Mesendoderm (in vitro differentiated cells): ENCODE results near the gene TMEM235.
A peak's percentile ranks its signal among the peaks of the same experiment; 100 is the strongest.

Source experiments
- DNase-seq: peaks from one replicate; pipeline ENCODE4 v3.0.0; 2013
- H2AK5ac ChIP-seq: 2 replicates; pipeline ENCODE4 v1.6.1; 2013; ENCODE audit warnings: low read length, inconsistent platforms
- H2BK120ac ChIP-seq: 2 replicates; pipeline ENCODE4 v1.6.1; 2013; ENCODE audit warnings: low read depth, mild to moderate bottlenecking, low read length, moderate library complexity, mixed read lengths
- H2BK15ac ChIP-seq: replicated peaks from 2 replicates; pipeline ENCODE4 v1.6.1; 2013; ENCODE audit warnings: low read depth, mild to moderate bottlenecking, moderate library complexity
- H2BK5ac ChIP-seq: 2 replicates; pipeline ENCODE4 v1.6.1; 2013; ENCODE audit warnings: low read length, inconsistent platforms
- H3K18ac ChIP-seq: 2 replicates; pipeline ENCODE4 v1.6.1; 2013; ENCODE audit warnings: mild to moderate bottlenecking, low read length, mixed read lengths
- H3K23ac ChIP-seq: one replicate; pipeline ENCODE4 v1.6.1; 2013; ENCODE audit warnings: low read length
- H3K27ac ChIP-seq: 2 replicates; pipeline ENCODE4 v1.5.1; 2013; ENCODE audit warnings: low read depth, mild to moderate bottlenecking, inconsistent platforms, low read length, moderate library complexity
- H3K27me3 ChIP-seq: 2 replicates; pipeline ENCODE4 v1.6.1; 2013; ENCODE audit warnings: low read length, control low read depth, mild to moderate bottlenecking, inconsistent platforms; ENCODE audit not compliant: insufficient read depth, poor library complexity
- H3K36me3 ChIP-seq: 2 replicates; pipeline ENCODE4 v1.6.1; 2013; ENCODE audit warnings: low read length, inconsistent platforms; ENCODE audit not compliant: control insufficient read depth, insufficient read depth
- H3K4ac ChIP-seq: one replicate; pipeline ENCODE4 v1.6.1; 2013; ENCODE audit warnings: low read depth, mild to moderate bottlenecking, low read length, moderate library complexity
- H3K4me1 ChIP-seq: 2 replicates; pipeline ENCODE4 v1.6.1; 2013; ENCODE audit warnings: low read depth, low read length, inconsistent platforms; ENCODE audit not compliant: control insufficient read depth
- H3K4me2 ChIP-seq: 2 replicates; pipeline ENCODE4 v1.6.1; 2013; ENCODE audit warnings: low read length
- H3K4me3 ChIP-seq: 2 replicates; pipeline ENCODE4 v1.5.1; 2013; ENCODE audit warnings: mild to moderate bottlenecking, low read length
- H3K56ac ChIP-seq: one replicate; pipeline ENCODE4 v1.6.1; 2013; ENCODE audit warnings: low read length
- H3K79me1 ChIP-seq: 2 replicates; pipeline ENCODE4 v1.6.1; 2013; ENCODE audit warnings: low read length, inconsistent platforms
- H3K79me2 ChIP-seq: 2 replicates; pipeline ENCODE4 v1.6.1; 2013; ENCODE audit warnings: mild to moderate bottlenecking, low read length; ENCODE audit not compliant: control insufficient read depth, insufficient read depth
- H3K9ac ChIP-seq: 2 replicates; pipeline ENCODE4 v1.6.1; 2013; ENCODE audit warnings: low read length, inconsistent platforms
- H4K5ac ChIP-seq: one replicate; pipeline ENCODE4 v1.6.1; 2013; ENCODE audit warnings: low read length
- H4K8ac ChIP-seq: one replicate; pipeline ENCODE4 v1.6.1; 2013; ENCODE audit warnings: low read depth, mild to moderate bottlenecking, control low read depth, low read length, moderate library complexity
- WGBS: extraction: QIAGEN DNeasy Blood & Tissue Kit; methylation state at CpG from one replicate; pipeline ENCODE4 v1.1.7; 2013; ENCODE audit warnings: low lambda C conversion rate, missing lambda C conversion rate; ENCODE audit not compliant: insufficient coverage; ENCODE audit errors: extremely low coverage; 5-methylcytosine and 5-hydroxymethylcytosine counted together

The TMEM235 gene

DNA sequence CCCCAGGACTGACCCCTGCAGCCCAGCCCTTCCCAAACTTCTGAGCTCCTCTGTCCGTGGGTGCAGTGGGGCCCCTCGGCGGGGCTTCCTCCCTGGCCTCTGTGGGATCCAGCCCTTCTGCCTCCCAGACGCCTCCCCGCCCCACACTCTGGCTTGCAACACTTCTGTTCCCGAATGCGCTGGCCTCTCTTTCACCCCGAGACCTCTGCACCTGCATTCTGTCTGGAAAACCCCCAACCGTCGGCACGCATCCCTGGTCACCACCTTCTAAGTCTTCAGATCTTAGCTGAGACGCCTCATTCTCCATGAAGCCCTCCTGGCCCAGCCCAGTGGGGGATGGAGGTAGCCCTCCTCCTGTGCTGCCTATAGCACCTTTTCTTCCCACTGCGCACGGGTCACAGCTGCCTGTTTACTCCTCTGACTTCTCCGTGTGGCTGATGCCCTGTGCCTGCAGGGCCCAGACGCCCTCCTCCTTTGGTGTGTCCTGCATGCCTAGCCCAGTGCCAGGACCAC, 26.4 kb downstream of the TMEM235 start:
- Histone ChIP-seq H3K4me2 (no peak overlapping the region), H3K27me3 (no peaks in the 10 kb centered on the region), H2BK5ac (peak overlapping the region; percentile 83), H4K8ac (no peak overlapping the region), H3K79me2 (no peaks in the 10 kb centered on the region), H3K18ac (peak overlapping the region; percentile 51), H3K79me1 (no peaks in the 10 kb centered on the region), H3K36me3 (no peaks in the 10 kb centered on the region), H3K27ac (peak overlapping the region; percentile 59), H3K9ac (peak overlapping the region; percentile 16), H3K4me3 (no peak overlapping the region), H2BK120ac (peak overlapping the region; percentile 15), H3K4ac (peak overlapping the region; percentile 78), H4K5ac (no peak overlapping the region), H3K4me1 (peaks cover 14% of the 10 kb centered on the region), H3K56ac (peak overlapping the region; percentile 70), H3K23ac (peak overlapping the region; percentile 7), H2AK5ac (peak overlapping the region; percentile 17), H2BK15ac (no peak overlapping the region)
- no peak for DNase-seq
- no CpG with 5 or more reads among the region's 16 CpGs for WGBS

DNA sequence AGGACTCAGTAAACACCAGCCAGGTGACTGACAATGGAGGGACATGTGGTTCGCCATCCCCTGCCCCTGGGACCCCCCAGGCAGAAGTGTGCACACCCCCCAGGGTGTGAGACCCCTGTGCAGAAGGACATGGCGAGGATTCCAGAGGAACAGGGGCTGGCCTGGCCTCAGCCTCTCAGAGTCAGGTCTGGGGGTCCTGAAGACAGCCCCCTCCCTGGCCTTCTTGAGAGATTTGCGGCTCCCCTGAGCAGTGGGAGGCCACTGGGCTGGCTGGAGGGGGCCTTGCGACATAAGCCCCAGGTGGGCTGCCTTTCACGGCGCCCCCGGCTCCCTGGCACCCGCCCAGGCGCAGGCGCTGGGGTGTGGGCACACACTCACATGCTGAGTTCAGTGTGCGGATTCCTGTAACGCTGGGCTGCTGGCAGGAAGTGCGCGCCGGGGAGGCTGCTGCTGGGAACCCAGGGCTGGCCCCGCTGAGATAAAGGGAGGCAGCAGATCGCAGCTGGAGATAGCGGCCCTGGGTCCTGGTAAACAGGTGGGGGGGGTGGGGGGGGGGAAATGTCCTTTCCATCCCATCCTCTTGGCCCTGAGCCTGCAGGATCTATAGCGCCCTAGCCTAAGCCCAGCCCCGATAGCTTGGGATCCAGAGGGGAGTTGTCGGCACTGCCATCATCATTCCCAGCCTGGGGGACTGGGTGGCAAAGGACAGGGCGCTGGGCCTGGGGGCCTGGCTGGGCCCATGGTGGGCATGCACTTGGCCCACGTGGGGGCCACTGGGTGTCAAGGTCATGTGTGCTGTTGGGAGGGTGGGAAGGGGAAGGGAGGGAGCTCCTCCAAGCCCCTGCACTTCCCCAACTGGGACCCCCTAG, 27.1 kb downstream of the TMEM235 start:
- H3K4me3 ChIP-seq, result no peak overlapping the region
- peak; percentile 69 for DNase-seq
- no peak overlapping the region for H3K4me2 ChIP-seq
- H3K18ac ChIP-seq, result peak overlapping the region; percentile 32
- H3K79me2 ChIP-seq, result no peaks in the 10 kb centered on the region
- no peak overlapping the region for H2BK120ac ChIP-seq
- H3K23ac ChIP-seq, result peak overlapping the region; percentile 7
- peak overlapping the region; percentile 59 for H3K27ac ChIP-seq
- peak overlapping the region; percentile 90 for H3K4ac ChIP-seq
- no peaks in the 10 kb centered on the region for H3K79me1 ChIP-seq
- H2AK5ac ChIP-seq, result peak overlapping the region; percentile 17
- H3K27me3 ChIP-seq, result no peaks in the 10 kb centered on the region
- WGBS, result no CpG with 5 or more reads among the region's 23 CpGs
- no peak overlapping the region for H2BK15ac ChIP-seq
- peak overlapping the region; percentile 83 for H2BK5ac ChIP-seq
- H3K36me3 ChIP-seq, result no peaks in the 10 kb centered on the region
- peaks cover 14% of the 10 kb centered on the region for H3K4me1 ChIP-seq
- H4K8ac ChIP-seq, result no peak overlapping the region
- peak overlapping the region; percentile 70 for H3K56ac ChIP-seq
- no peak overlapping the region for H4K5ac ChIP-seq
- H3K9ac ChIP-seq, result peak overlapping the region; percentile 16

DNA sequence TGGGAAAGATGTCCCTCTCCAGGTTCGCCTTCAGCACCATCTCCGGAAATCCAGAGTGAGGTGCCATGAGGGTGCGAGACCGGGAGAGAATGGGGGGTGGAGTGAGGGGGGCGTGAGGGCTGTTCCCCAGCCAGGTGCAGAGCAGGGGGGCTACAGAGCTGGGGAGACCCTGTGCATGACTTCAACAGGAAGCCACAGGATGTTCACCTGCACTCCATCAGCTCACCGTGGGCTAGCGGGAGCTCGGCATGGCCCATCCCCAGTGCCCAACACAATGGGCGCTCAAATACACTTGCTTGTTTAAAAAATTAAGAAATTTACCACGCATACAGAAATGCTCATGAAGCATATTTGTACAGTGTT, 27.7 kb downstream of the TMEM235 start:
- Histone ChIP-seq H3K56ac (peak overlapping the region; percentile 37), H2BK120ac (no peak overlapping the region), H3K4me3 (no peak overlapping the region), H3K36me3 (no peaks in the 10 kb centered on the region), H3K9ac (no peak overlapping the region), H2AK5ac (no peak overlapping the region), H3K79me2 (no peaks in the 10 kb centered on the region), H2BK5ac (no peak overlapping the region), H3K18ac (peak overlapping the region; percentile 32), H3K4me2 (no peak overlapping the region), H2BK15ac (no peak overlapping the region), H3K27me3 (no peaks in the 10 kb centered on the region), H3K27ac (no peak overlapping the region), H4K8ac (no peak overlapping the region), H3K4me1 (peaks cover 14% of the 10 kb centered on the region), H4K5ac (no peak overlapping the region), H3K79me1 (no peaks in the 10 kb centered on the region), H3K4ac (peak overlapping the region; percentile 90), H3K23ac (no peak overlapping the region)
- WGBS, result no CpG with 5 or more reads among the region's 10 CpGs
- DNase-seq, result no peak

DNA sequence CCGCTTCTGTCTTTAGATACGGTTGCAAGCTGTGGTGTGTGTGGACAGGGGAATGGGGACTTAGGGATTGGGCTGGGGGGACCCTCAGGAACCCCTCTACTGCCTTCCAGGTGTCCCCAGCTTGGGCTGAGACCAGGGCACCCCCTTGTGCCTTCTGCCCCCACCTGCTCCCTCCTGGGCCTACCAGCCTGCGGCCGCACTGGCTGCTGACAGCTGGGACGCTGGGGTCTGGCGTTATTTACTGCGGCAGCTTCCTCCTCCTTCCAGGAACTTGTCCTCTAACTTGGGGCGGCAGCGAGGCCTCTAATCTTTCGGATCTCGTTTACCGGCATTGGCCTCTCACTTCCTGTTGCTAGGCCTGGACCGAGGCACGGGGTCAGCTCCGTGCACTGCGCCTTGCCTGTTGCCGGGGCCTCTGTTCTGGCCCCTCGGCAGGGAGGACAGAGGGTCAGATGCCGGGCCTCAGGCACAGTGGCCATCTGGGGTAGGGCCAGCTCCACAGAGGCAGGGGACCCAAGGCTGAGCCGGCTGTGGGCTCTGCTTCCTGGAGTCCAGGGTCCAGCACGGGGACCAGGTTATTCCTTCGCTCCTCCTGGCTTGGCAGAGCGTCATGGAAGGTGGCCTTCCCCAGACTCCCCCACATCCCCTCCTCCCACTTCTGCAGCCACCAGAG, 31.8 kb downstream of the TMEM235 start:
- Histone ChIP-seq H3K18ac (no peak overlapping the region), H3K23ac (no peak overlapping the region), H2BK120ac (no peak overlapping the region), H3K79me2 (no peaks in the 10 kb centered on the region), H3K4me3 (no peak overlapping the region), H2AK5ac (peak overlapping the region; percentile 71), H2BK15ac (no peak overlapping the region), H3K9ac (peak overlapping the region; percentile 53), H3K36me3 (no peaks in the 10 kb centered on the region), H3K79me1 (no peaks in the 10 kb centered on the region), H3K27me3 (no peaks in the 10 kb centered on the region), H4K8ac (no peak overlapping the region), H2BK5ac (peak overlapping the region; percentile 70), H3K56ac (peak overlapping the region; percentile 64), H4K5ac (no peak overlapping the region), H3K4ac (no peak overlapping the region), H3K4me2 (no peak overlapping the region), H3K27ac (no peak overlapping the region), H3K4me1 (peaks cover 8% of the 10 kb centered on the region)
- WGBS, result no CpG with 5 or more reads among the region's 23 CpGs
- no peak for DNase-seq

DNA sequence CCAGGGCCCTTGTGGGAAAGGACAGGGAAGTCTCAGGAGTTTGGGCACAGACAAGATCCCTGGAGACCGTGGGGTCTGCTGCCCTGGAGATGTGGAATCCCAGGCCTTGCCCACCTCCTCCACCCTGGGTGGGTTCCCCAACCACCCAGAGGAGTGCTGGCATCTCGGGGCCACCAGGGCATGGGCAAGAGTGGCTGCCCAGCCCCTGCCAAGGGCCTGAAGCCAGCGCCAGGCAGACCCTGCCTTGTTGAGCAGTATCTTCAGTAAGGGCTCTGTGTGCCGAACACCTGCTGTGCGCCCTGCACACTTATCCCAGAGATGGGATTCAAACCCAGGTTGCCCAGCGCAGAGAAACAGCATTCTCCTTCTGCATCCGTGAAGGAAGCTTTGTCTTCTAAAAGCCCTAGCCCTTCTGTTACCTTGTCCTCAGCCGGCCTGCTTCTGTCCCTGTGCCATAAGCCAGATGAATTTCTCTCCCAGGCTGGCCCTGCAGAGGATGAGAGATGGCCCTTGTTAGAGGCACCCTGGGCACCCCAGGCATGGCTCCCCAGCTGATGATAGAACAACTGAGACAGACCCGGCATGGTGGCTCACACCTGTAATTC, 32.4 kb downstream of the TMEM235 start:
- Histone ChIP-seq H3K4me1 (peaks cover 9% of the 10 kb centered on the region), H3K36me3 (no peaks in the 10 kb centered on the region), H2BK15ac (no peak overlapping the region), H4K8ac (no peak overlapping the region), H3K79me1 (no peaks in the 10 kb centered on the region), H3K56ac (peak overlapping the region; percentile 62), H3K18ac (no peak overlapping the region), H2BK5ac (peak overlapping the region; percentile 70), H2AK5ac (peak overlapping the region; percentile 71), H2BK120ac (no peak overlapping the region), H4K5ac (no peak overlapping the region), H3K27me3 (no peaks in the 10 kb centered on the region), H3K9ac (peak overlapping the region; percentile 53), H3K79me2 (no peaks in the 10 kb centered on the region), H3K4me3 (no peak overlapping the region), H3K27ac (no peak overlapping the region), H3K4me2 (no peak overlapping the region), H3K23ac (no peak overlapping the region), H3K4ac (no peak overlapping the region)
- no CpG with 5 or more reads among the region's 9 CpGs for WGBS
- no peak for DNase-seq
